ES-I3 (cell line): ENCODE results near the gene ALKBH4.
"Not testable (repeated sequence)": the region's sequence is repeated elsewhere in the genome, so short reads cannot be mapped to it uniquely, and the experiment has no call there.

ENCODE experiments used
- H3K36me3 ChIP-seq: 2 replicates; pipeline ENCODE4 v1.6.1; 2013; ENCODE audit warnings: mild to moderate bottlenecking, low read length, control low read depth, moderate library complexity; ENCODE audit not compliant: insufficient read depth
- H3K4me1 ChIP-seq: 2 replicates; pipeline ENCODE4 v1.6.1; 2013; ENCODE audit warnings: mild to moderate bottlenecking, control low read depth, low read length; ENCODE audit not compliant: insufficient read depth
- H3K9ac ChIP-seq: 2 replicates; pipeline ENCODE4 v1.6.1; 2013; ENCODE audit warnings: low read depth, mild to moderate bottlenecking, low read length, moderate library complexity
- H3K9me3 ChIP-seq: 2 replicates; pipeline ENCODE4 v1.6.1; 2013; ENCODE audit warnings: mild to moderate bottlenecking, low read length, moderate library complexity; ENCODE audit not compliant: control insufficient read depth, insufficient read depth

The ALKBH4 gene

DNA sequence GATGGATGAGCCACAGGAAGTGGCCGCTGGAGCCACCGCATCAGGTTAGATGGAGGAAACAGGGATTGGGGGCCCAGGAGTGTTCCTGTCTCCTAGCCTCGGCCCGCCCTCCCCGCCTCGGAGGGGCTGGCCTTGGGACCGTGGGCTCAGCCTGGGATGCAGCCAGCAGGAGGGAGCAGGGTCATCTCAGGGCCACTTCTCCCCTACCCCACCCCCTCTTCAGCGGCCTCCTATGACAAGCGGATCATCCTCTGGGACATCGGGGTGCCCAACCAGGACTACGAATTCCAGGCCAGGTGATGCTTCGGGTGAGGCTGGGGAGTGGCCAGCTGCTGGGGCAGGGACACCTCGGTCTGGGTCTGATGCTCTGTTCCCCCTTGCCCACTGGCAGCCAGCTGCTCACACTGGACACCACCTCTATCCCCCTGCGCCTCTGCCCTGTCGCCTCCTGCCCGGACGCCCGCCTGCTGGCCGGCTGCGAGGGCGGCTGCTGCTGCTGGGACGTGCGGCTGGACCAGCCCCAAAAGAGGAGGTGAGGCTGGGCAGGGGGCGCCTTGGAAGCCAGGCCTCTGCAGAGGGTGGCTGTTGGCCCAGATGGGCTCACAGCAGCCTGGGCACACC, 4.8 kb upstream of the ALKBH4 start:
- H3K9ac ChIP-seq = no peak overlapping the region
- no peaks in the 10 kb centered on the region for H3K4me1 ChIP-seq
- H3K36me3 ChIP-seq = no peaks in the 10 kb centered on the region
- H3K9me3 ChIP-seq = no peaks in the 10 kb centered on the region

GRCh38 chr7:102468478-102469350, 4.1 kb upstream of the ALKBH4 start:
- Histone ChIP-seq H3K36me3 (no peaks in the 10 kb centered on the region), H3K9ac (no peak overlapping the region), H3K9me3 (no peaks in the 10 kb centered on the region), H3K4me1 (no peaks in the 10 kb centered on the region; the same call in 1 of the 2 replicates)

- Histone ChIP-seq H3K4me1 (no peaks in the 10 kb centered on the region; the same call in 1 of the 2 replicates), H3K9ac (no peak overlapping the region), H3K36me3 (no peaks in the 10 kb centered on the region), H3K9me3 (no peaks in the 10 kb centered on the region)
Observed at GRCh38 chr7:102467581-102468477, 3.2 kb upstream of the ALKBH4 start.

DNA sequence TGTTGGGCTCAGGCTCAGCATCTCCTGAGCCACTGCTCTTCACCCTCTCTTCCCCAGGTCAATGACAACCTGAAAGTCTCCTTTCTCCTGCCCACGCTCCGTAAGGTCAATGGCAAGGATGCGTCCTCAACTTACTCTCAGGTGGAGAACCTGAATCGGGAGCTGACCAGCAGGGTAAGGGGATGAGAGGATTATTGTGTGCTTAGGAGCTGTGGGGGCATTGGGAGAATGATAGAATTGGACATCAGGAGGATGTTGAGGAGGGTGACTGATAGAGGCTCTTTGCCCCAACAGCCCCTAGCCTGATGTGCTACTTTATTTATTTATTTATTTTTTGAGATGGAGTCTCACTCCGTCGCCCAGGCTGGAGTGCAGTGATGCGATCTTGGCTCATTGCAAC, 1.4 kb upstream of the ALKBH4 start:
- Histone ChIP-seq H3K4me1 (no peaks in the 10 kb centered on the region; the same call in 1 of the 2 replicates), H3K9ac (no peak overlapping the region), H3K9me3 (no peaks in the 10 kb centered on the region), H3K36me3 (no peaks in the 10 kb centered on the region)

DNA sequence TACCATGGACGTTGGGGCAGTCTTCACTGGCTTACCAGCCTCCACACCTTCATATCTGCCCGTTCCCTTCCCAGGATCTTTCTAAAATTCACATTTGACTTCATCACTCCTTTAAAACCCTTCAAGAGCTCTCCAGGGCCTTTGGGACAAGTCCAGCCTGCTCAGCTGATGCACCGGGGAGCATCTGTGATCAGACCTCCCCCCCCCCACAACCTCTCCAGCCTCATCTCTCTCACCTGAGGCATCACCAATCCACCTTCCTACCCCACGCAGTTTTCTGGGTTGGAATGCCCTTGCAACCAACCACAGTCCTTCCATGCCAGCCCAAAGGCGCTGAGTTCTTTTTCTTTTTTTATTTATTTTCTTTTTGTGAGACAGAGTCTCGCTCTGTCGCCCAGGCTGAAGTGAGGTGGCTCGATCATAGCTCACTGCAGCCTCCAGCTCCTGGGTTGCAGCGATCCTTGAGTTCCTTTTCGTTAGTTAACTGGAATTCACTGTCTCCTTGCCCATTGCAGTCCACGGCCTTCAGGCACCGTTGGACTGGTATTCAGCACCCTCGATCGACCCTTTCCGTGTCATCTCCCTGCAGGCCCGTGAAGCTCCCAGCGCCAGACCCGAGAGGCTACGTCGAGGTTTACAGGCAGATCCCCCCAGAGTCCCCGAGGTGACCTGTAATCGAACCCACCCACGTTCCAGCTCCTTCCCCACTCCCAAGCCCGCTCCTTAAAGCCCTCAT, 654 bp downstream of the ALKBH4 start:
- Histone ChIP-seq H3K9ac (peak overlapping the region; percentile 85), H3K9me3 (no peaks in the 10 kb centered on the region), H3K4me1 (no peaks in the 10 kb centered on the region; the same call in 1 of the 2 replicates), H3K36me3 (peaks cover 3% of the 10 kb centered on the region; the same call in 1 of the 2 replicates)

GRCh38 chr7:102460467-102460866, 4.2 kb downstream of the ALKBH4 start:
- H3K9me3 ChIP-seq = no peaks in the 10 kb centered on the region
- peaks cover 15% of the 10 kb centered on the region; the same call in 1 of the 2 replicates for H3K36me3 ChIP-seq
- no peaks in the 10 kb centered on the region; the same call in 1 of the 2 replicates for H3K4me1 ChIP-seq
- H3K9ac ChIP-seq = no peak overlapping the region

- H3K4me1 ChIP-seq = no peaks in the 10 kb centered on the region; the same call in 1 of the 2 replicates
- H3K9ac ChIP-seq = no peak overlapping the region
- H3K9me3 ChIP-seq = no peaks in the 10 kb centered on the region
- peaks cover 15% of the 10 kb centered on the region; the same call in 1 of the 2 replicates for H3K36me3 ChIP-seq
Observed at GRCh38 chr7:102459221-102459844, 5.3 kb downstream of the ALKBH4 start.

- Histone ChIP-seq H3K4me1 (no peaks in the 10 kb centered on the region; the same call in 1 of the 2 replicates), H3K9ac (no peak overlapping the region), H3K9me3 (no peaks in the 10 kb centered on the region), H3K36me3 (peaks cover 15% of the 10 kb centered on the region; the same call in 1 of the 2 replicates)
Observed at GRCh38 chr7:102457352-102457924, 7.2 kb downstream of the ALKBH4 start.

- Histone ChIP-seq H3K4me1 (peaks cover 6% of the 10 kb centered on the region; the same call in 1 of the 2 replicates), H3K9me3 (no peaks in the 10 kb centered on the region), H3K9ac (no peak overlapping the region), H3K36me3 (peaks cover 15% of the 10 kb centered on the region; the same call in 1 of the 2 replicates)
Observed at GRCh38 chr7:102456327-102456726, 8.3 kb downstream of the ALKBH4 start.

DNA sequence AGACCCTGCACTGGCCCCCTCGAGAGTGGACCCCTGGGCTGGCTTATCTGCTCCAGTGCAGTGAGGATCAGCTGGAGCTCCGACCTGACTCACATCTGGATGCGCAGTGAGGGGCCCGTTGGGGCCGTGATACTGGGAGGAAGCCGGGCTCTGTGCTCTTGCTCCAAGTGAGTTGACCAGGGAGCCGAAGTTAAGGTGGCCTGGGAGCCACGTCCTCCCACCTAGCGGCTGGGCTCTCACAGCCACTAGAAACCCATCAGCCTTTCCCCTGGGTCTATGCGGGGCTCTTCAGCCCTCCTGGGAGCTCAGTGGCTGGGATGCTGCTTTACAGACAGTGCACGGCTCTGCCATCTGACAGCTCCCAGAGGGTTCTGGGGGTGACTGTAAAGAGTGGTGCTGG, 9.1 kb downstream of the ALKBH4 start:
- no peaks in the 10 kb centered on the region for H3K9me3 ChIP-seq

GRCh38 chr7:102454932-102455331, 9.7 kb downstream of the ALKBH4 start:
- H3K9me3 ChIP-seq, H3K9ac ChIP-seq, H3K4me1 ChIP-seq: not testable (repeated sequence)
- H3K36me3 ChIP-seq = peaks cover 15% of the 10 kb centered on the region; the same call in 1 of the 2 replicates

More for the DNA sequence above, 9.1 kb downstream of the ALKBH4 start:
- Histone ChIP-seq H3K4me1 (peaks cover 7% of the 10 kb centered on the region; the same call in 1 of the 2 replicates), H3K9ac (no peak overlapping the region), H3K36me3 (peaks cover 15% of the 10 kb centered on the region; the same call in 1 of the 2 replicates)

- H3K4me1 ChIP-seq = peaks cover 7% of the 10 kb centered on the region; the same call in 1 of the 2 replicates
- H3K9ac ChIP-seq = no peak overlapping the region
- H3K36me3 ChIP-seq = peaks cover 13% of the 10 kb centered on the region; the same call in 1 of the 2 replicates
- H3K9me3 ChIP-seq = no peaks in the 10 kb centered on the region
Observed at GRCh38 chr7:102454468-102454867, 10.2 kb downstream of the ALKBH4 start.

GRCh38 chr7:102453319-102453718, 11.3 kb downstream of the ALKBH4 start:
- H3K9ac ChIP-seq = no peak overlapping the region

More at GRCh38 chr7:102453319-102453718, 11.3 kb downstream of the ALKBH4 start:
- Histone ChIP-seq H3K4me1 (peaks cover 7% of the 10 kb centered on the region; the same call in 1 of the 2 replicates), H3K9me3 (no peaks in the 10 kb centered on the region), H3K36me3 (peaks cover 10% of the 10 kb centered on the region; the same call in 1 of the 2 replicates)
